ENCODE measurements around the gene CAMK1G.

GRCh38 chr1:209627732-209628196, 44.2 kb downstream of the CAMK1G start:
- TF ChIP-seq TCF7L2 (IDR thresholded peaks at IDR 0.05; ENCODE audit: borderline replicate concordance, extremely low read depth, insufficient read depth, insufficient read length) (no peak), CTCF (IDR thresholded peaks at IDR 0.05 in 2 of 3, conservative IDR thresholded peaks at IDR 0.05 in 1 of 3; ENCODE audit: borderline replicate concordance in 1 of 3, insufficient read depth in 1 of 3, low read depth in 2 of 3, low read length in 2 of 3) (peak; percentile 79 to 94 (median 91)), POLR2A (IDR thresholded peaks at IDR 0.05; ENCODE audit: borderline replicate concordance, extremely low read depth, insufficient read depth, insufficient read length) (no peak), RAD21 (IDR thresholded peaks at IDR 0.05; ENCODE audit: low read depth) (peak; percentile 84), CEBPB (IDR thresholded peaks at IDR 0.05; ENCODE audit: low read depth) (no peak), ZFX (IDR thresholded peaks at IDR 0.05) (no peak)
